Measurements from ENCODE around the gene CCDC127.
A peak's percentile ranks its signal among the peaks of the same experiment; 100 is the strongest.
"Not testable (repeated sequence)": the region's sequence is repeated elsewhere in the genome, so short reads cannot be mapped to it uniquely, and the experiment has no call there.

Gene CCDC127

GRCh38 chr5:171801-172331 is 46.1 kb downstream of the CCDC127 start:
- DNase-seq (ENCODE audit: low spot score) = no peak

- no peak for DNase-seq (ENCODE audit: low spot score)
Measured at GRCh38 chr5:170971-171800, 46.8 kb downstream of the CCDC127 start.

- DNase-seq (ENCODE audit: low spot score) = no peak
Measured at GRCh38 chr5:169728-170094, 48.2 kb downstream of the CCDC127 start.

DNA sequence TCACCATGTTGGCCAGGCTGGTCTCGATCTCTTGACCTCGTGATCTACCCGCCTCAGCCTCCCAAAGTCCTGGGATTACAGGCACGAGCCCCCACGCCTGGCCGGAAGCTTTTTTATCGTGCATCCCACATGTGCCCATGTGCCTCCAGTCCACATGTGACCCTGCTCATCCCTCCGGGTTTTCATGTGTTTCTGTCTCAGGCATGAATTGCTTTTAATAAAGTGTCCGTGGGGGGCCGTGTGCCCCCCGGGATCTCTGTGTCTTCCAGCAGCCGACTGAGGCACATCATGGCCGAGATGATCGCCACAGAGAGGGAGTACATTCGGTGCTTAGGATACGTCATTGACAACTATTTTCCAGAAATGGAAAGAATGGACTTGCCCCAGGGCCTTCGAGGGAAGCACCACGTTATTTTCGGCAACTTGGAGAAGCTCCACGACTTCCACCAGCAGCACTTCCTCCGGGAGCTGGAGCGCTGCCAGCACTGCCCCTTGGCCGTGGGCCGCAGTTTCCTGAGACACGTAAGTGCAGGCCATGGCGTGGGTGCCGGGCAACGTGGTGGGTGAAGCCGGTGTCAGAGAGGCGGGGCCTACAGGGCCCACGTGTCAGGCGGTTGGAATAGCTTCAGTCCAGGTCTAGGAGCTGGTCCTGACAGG is 48.8 kb downstream of the CCDC127 start:
- DNase-seq (ENCODE audit: low spot score) = no peak

DNA sequence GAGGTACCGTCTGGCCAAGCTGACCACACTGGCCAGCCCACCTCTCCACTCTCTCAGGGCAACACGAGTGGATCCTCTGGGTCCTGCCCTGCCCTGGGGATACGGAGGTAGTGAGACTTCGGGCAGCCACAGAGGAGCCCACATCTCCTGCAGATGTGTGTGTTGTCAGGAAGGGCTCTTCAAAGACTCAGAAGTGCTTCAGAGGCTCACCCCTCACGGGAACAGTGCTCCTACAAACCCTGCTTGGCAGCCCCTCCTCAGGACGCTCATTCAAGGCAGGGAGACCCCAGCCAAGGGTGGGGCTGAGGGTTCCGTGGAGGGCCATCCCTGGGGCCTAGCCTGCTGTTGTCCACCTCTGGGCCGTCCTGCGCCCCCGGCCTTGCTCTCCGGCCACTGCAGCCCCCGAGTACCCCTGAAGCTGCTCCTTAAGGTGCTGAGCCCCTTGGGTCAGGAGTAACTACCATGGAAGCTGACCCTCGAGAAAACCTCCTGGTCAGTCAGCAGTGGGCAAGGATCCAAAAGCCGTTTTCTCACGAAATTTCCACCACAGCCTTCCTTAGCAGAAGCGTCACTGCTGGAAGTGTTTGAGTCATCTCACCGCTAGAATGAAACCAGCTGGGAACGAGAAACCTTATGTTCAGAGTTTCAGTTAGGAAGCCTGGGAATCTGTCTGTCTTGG is 49.8 kb downstream of the CCDC127 start:
- peak; percentile 93 for DNase-seq (ENCODE audit: low spot score)

- DNase-seq (ENCODE audit: low spot score) = no peak
Measured at GRCh38 chr5:167511-167910, 50.4 kb downstream of the CCDC127 start.

GRCh38 chr5:166441-167372 is 51.2 kb downstream of the CCDC127 start:
- no peak for DNase-seq (ENCODE audit: low spot score)

GRCh38 chr5:164783-165182 is 53.2 kb downstream of the CCDC127 start:
- DNase-seq (ENCODE audit: low spot score) = not testable (repeated sequence)

DNA sequence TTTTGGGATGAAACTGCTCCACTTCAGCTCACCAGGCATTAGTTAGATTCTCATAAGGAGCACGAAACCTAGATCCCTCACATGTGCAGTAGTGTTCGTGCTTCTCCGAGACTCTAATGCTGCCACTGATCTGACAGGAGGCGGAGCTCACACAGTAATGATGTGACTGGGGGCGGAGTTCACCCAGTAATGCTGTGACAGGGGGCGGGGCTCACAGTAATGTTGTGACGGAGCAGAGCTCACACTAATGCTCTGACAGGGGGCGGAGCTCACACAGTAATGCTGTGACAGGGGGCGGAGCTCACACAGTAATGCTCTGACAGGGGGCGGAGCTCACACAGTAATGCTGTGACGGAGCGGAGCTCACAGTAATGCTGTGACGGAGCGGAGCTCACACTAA is 53.7 kb downstream of the CCDC127 start:
- no peak for DNase-seq (ENCODE audit: low spot score)

DNA sequence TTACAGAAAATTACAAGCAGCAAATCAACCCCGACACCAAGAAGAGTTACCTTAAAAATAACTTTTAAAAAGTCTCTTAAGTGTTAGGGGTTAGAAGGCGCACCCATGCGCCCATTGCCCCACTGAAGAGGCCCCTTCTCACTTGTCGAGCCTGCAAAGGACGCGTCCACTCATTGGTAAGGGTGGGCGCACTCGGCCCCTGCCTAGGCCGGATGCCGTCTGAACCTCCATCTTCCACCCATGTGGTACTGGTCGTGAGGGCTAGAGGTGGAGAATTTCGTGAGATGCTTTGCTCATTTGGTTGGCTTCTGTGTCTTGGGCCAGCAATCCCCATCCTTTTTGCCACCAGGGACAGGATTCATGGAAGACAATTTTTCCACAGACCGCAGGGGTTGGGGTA is 54.1 kb downstream of the CCDC127 start:
- no peak for DNase-seq (ENCODE audit: low spot score)

DNA sequence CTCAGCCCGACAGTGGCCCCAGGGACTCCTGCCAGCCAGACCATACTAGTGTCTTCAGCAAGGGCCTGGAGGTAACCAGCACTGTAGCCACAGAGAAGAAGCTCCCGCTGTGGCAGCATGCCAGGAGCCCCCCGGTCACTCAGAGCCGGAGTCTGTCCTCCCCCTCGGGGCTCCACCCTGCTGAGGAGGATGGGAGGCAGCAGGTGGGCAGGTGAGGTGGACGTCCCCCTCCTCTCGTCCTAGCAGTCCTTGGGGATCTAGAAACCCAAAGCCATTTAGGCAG is 54.7 kb downstream of the CCDC127 start:
- no peak for DNase-seq (ENCODE audit: low spot score)

DNA sequence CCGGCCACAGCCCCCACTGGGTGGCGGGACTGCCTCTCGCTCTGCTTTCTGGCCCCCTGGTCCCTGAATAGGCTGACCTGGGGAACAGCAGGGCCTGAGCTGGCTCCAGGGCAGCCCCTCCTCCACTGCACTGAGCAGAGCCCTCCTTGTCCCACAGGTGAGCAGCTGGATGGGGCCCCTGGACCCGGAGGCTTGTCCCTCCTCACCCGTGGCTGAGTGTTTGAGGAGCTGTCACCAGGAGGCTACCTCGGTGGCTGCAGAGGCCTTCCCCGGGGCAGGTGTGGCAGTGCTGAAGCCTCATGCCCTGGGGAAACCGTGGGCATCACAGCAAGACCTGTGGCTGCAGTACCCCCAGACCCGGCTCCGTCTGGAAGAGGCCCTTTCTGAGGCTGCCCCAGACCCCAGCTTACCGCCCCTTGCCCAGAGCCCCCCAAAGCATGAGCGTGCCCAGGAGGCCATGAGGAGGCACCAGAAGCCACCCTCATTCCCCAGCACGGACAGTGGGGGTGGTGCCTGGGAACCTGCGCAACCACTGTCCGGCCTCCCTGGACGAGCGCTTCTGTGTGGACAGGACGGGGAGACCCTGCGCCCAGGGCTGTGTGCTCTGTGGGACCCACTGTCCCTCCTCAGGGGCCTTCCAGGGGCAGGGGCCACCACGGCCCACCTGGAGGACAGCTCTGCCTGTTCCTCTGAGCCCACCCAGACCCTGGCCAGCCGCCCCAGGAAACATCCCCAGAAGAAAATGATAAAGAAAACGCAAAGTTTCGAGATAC is 55.2 kb downstream of the CCDC127 start:
- DNase-seq (ENCODE audit: low spot score) = no peak

GRCh38 chr5:162190-162564 is 55.8 kb downstream of the CCDC127 start:
- DNase-seq (ENCODE audit: low spot score) = no peak

DNA sequence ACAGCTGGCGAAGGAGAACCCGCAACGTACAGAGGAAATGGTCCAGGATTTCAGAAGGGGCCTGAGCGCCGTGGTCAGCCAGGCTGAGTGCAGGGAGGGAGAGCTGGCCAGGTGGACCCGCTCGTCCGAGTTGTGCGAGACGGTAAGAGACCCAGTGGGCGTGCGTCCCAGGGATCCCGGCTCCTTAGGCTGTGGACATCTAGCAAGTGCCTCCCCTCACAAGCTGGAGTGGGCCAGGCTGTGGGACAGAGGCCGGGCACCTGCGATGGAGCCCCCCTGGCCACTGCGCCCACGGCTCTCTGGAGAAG is 56.2 kb downstream of the CCDC127 start:
- no peak for DNase-seq (ENCODE audit: low spot score)

GRCh38 chr5:160921-161802 is 56.8 kb downstream of the CCDC127 start:
- DNase-seq (ENCODE audit: low spot score) = no peak

DNA sequence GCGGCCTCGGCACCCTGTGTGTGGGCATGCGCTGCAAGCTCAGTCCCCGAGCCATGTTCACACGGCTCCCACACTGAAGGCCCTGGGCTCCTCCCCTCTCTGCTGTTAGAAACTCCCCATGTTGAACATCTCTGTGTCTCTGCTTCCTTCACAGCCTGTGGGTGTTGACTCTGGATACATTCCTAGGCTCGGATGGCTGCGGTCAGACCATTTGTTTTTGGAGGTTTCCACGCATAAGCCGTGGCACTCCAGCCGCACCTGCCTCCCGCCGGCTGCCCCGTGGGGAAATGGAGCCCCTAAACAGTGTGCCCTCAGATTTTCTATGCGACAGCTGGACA is 57.8 kb downstream of the CCDC127 start:
- no peak for DNase-seq (ENCODE audit: low spot score)

GRCh38 chr5:159448-160172 is 58.3 kb downstream of the CCDC127 start:
- peak; percentile 52 for DNase-seq (ENCODE audit: low spot score)

GRCh38 chr5:158807-159447 is 59.0 kb downstream of the CCDC127 start:
- DNase-seq (ENCODE audit: low spot score) = no peak

DNA sequence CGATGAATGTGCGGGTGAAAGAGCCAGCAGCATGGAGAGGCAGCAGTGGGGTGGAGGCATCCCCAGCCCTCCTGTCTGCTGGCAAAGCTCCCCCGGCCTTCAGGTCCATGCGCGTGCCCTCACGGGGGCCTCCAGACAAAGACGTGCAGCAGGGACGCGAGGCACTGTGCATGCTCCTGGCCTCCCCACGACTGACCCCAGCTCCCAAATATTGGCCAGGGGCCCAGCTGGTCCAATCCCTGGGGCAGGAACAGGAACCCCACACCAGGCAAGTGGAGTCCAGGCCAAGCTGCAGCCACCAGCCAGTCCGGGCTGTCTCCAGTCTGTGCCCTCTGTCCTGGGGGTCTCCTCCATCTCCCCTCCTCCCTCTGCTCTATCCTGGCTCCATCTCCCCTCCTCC is 60.2 kb downstream of the CCDC127 start:
- DNase-seq (ENCODE audit: low spot score) = no peak

All from AG08396 (cell line).